Esophagus squamous epithelium (tissue), 5 donors: ENCODE results near the gene GPC5. TPM values are rescaled to one million over a fixed set of nuclear protein-coding genes. Genes with fewer than 3 reads are reported as not detected.

Source experiments
- DNase-seq: peaks from one replicate; lab custom pipeline; 2025; lab: John Stamatoyannopoulos, UW
- H3K27ac ChIP-seq, 4 donors: fragments of 200-600 bp; sonication (generic); one replicate each; pipeline ENCODE4 v1.5.1; 2016 to 2019; ENCODE audit warnings: mild to moderate bottlenecking in 1 of 4
- H3K27me3 ChIP-seq, 4 donors: fragments of 200-600 bp; sonication (generic); 1 replicate in 3 of 4; 2 replicates in 1 of 4; pipeline versions ENCODE4 v1.5.1 to v1.6.0; 2017 to 2021; ENCODE audit warnings: antibody characterized with exemption in 1 of 4
- H3K36me3 ChIP-seq, 3 donors: fragments of 200-600 bp; sonication (generic); one replicate each; pipeline ENCODE4 v1.5.1; 2016 to 2019
- H3K4me1 ChIP-seq, 3 donors: fragments of 200-600 bp; sonication (generic); one replicate each; pipeline ENCODE4 v1.5.1; 2017 to 2019
- H3K4me3 ChIP-seq, 4 donors: fragments of 200-600 bp; sonication (generic); 1 replicate in 3 of 4; 2 replicates in 1 of 4; pipeline ENCODE4 v1.5.1; 2016 to 2019; ENCODE audit warnings: mild to moderate bottlenecking in 2 of 4, moderate library complexity in 1 of 4
- H3K9me3 ChIP-seq, 3 donors: fragments of 200-600 bp; sonication (generic); one replicate each; pipeline ENCODE4 v1.5.1; 2016 to 2019
- POLR2A ChIP-seq, 4 donors: fragments of 450-650 bp; IDR thresholded peaks; one replicate each; pipeline ENCODE4 v1.6.1; 2017; ENCODE audit warnings: antibody characterized with exemption in 4 of 4, mild to moderate bottlenecking in 4 of 4, moderate library complexity in 3 of 4
- WGBS, 2 donors: methylation state at CpG; one replicate each; pipeline ENCODE4 v1.1.5; 2018; 5-methylcytosine and 5-hydroxymethylcytosine counted together
- intact Hi-C: fragments of 100-400 bp; cut with DNase I; formaldehyde crosslinking; loops from one replicate; pipeline ENCODE4 v1.15.0; 2022
- total RNA-seq, 4 donors: library from RNA; depleted of rRNA; stranded (reverse); fragments of >200 nt; gene quantifications; one replicate each; pipeline ENCODE4 v1.1.0, GENCODE V29; 2016
- TF ChIP-seq, protein P1 (sequence below), 6 experiments: fragments of 450-650 bp in 4 of 6; fragments of 200-600 bp in 2 of 6; sonication (generic) in 2 of 6; IDR thresholded peaks; one replicate each; pipeline ENCODE4 v1.5.1; 2016 to 2019; ENCODE audit warnings: antibody characterized with exemption in 6 of 6, mild to moderate bottlenecking in 4 of 6, moderate library complexity in 4 of 6
- donor health status: DM: yes; HTN: yes; CAD: no.

Gene GPC5
- total RNA-seq, 4 donors from 2014 or later: not detected

DNA sequence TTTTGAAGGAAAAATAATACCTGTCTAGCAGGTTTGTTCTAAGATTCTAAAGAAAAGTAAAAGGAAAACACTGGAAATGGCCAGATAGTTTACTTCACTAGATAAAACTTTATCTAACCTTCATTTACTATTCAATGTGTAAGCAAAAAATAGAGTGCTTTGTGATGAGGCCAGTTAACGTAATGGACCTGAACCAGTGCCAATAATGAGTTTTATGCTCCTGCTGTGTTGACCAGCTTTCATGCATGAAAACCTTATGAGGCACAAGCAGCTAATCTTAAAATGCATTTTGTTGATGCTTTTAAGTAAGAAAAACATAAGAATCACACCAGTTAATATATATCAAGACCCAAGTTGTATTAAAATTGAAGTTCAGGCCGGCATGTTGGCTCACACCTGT, 1211.0 kb downstream of the GPC5 start:
- no peaks in the 10 kb centered on the region for H3K27me3 ChIP-seq
- H3K4me1 ChIP-seq: no peaks in the 10 kb centered on the region
- no peaks in the 10 kb centered on the region for H3K36me3 ChIP-seq
- TF ChIP-seq, protein P1, sequence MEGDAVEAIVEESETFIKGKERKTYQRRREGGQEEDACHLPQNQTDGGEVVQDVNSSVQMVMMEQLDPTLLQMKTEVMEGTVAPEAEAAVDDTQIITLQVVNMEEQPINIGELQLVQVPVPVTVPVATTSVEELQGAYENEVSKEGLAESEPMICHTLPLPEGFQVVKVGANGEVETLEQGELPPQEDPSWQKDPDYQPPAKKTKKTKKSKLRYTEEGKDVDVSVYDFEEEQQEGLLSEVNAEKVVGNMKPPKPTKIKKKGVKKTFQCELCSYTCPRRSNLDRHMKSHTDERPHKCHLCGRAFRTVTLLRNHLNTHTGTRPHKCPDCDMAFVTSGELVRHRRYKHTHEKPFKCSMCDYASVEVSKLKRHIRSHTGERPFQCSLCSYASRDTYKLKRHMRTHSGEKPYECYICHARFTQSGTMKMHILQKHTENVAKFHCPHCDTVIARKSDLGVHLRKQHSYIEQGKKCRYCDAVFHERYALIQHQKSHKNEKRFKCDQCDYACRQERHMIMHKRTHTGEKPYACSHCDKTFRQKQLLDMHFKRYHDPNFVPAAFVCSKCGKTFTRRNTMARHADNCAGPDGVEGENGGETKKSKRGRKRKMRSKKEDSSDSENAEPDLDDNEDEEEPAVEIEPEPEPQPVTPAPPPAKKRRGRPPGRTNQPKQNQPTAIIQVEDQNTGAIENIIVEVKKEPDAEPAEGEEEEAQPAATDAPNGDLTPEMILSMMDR (IDR thresholded peaks at IDR 0.05): no peak
- TF ChIP-seq POLR2A (IDR thresholded peaks at IDR 0.05): no peak
- no peaks in the 10 kb centered on the region for H3K9me3 ChIP-seq
- 52 to 59% methylated on average over 2 of the region's 2 CpGs for whole genome bisulfite sequencing, 2 donors
- no peak for DNase-seq
- intact Hi-C loops: no loop called here
- no peak overlapping the region for H3K4me3 ChIP-seq
- H3K27ac ChIP-seq: no peak overlapping the region

DNA sequence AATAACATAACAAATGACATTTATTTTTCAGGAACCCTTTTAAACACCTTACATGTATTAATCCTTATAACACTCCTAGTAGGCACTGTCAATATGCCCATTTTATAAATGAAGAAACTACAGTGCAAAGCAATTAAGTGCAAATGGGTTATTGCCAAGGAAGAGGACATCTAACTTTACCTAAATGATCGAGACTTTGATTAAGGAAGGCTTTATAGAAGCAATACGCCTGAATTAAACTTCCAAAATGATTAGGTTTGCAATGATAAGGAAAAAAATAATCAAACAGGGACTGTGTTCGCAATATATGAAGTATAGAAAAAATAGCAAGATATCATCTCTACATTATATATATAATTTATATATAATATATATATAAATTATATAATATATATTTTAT, 1214.5 kb downstream of the GPC5 start:
- no peak overlapping the region for H3K27ac ChIP-seq
- no peaks in the 10 kb centered on the region for H3K9me3 ChIP-seq
- intact Hi-C loops: no loop called here
- H3K4me1 ChIP-seq: no peaks in the 10 kb centered on the region
- 85% methylated on average over 3 of the region's 3 CpGs for WGBS, 2 donors
- TF ChIP-seq, protein P1 (IDR thresholded peaks at IDR 0.05): no peak
- TF ChIP-seq POLR2A (IDR thresholded peaks at IDR 0.05): no peak
- DNase-seq: no peak
- no peak overlapping the region for H3K4me3 ChIP-seq
- no peaks in the 10 kb centered on the region for H3K36me3 ChIP-seq
- H3K27me3 ChIP-seq: no peaks in the 10 kb centered on the region

DNA sequence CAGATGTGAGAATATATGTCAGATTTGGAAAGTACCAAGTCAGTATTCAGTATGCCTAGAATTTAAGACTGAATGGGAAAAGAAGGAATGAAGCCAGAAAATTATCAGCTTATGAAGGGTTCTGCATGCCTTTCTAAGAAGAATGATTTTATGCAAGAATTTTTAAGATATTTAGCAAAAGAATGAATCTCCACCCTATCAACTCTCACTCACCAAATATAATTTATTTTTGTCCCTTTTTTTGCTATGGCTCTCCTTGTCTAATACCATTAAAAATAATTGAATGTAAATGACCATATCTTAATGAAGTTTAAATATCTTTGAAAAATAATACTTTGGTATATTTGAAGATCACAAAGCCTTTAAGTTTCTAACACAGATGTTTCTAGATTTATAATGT, 1215.5 kb downstream of the GPC5 start:
- no peak overlapping the region for H3K27ac ChIP-seq
- H3K4me1 ChIP-seq: no peaks in the 10 kb centered on the region
- intact Hi-C loops: no loop called here

DNA sequence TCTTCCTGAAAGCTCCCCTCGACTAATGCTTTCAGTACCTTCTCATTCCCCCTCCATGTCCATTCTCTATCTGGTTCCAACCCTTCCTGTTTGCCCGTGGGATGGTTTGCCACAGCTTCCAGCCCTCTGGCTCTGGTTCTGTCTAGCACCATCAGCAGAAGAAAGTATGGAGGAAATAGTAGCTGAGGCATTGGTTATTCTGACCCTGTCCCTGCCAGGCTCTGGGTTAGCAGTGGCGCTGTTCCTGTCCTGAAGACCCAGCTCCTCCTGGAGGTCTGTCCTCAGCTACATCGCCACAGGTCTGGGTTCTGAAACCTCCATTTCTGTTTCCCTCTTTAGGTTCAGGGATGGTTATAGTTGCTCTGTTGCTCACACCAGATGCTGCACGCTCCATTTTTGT, 1223.6 kb downstream of the GPC5 start:
- Histone ChIP-seq H3K4me3 (no peak overlapping the region), H3K9me3 (no peaks in the 10 kb centered on the region), H3K36me3 (no peaks in the 10 kb centered on the region), H3K27ac (no peak overlapping the region), H3K4me1 (no peaks in the 10 kb centered on the region), H3K27me3 (no peaks in the 10 kb centered on the region)
- TF ChIP-seq, protein P1 (IDR thresholded peaks at IDR 0.05): no peak
- no peak for TF ChIP-seq POLR2A (IDR thresholded peaks at IDR 0.05)
- DNase-seq: no peak
- 73 to 89% methylated on average over 4 to 5 of the region's 5 CpGs for whole genome bisulfite sequencing, 2 donors
- intact Hi-C loops: no loop called here

More for the DNA sequence above, 1215.5 kb downstream of the GPC5 start:
- Histone ChIP-seq H3K36me3 (no peaks in the 10 kb centered on the region), H3K27me3 (no peaks in the 10 kb centered on the region), H3K9me3 (no peaks in the 10 kb centered on the region), H3K4me3 (no peak overlapping the region)
- no peak for DNase-seq
- TF ChIP-seq, protein P1 (IDR thresholded peaks at IDR 0.05): no peak
- no peak for TF ChIP-seq POLR2A (IDR thresholded peaks at IDR 0.05)

DNA sequence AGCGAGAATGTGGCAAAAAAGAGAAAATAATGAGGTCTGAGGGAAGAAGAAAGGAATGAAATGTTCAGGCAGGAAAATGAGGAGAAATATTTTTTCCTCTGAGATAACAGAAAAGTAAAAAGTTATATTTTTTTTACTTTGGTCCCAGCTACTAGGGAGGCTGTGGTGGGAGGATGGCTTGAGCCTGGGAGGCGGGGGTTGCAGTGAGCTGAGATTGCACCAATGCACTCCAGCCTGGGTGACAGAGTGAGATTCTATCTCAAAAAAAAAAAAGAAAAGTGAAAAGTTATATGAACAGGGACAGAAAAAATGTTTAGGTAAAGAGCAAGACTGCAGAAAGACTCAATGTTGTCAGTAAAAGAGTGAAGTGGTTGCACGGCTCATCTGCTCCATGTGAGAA, 1224.5 kb downstream of the GPC5 start:
- H3K9me3 ChIP-seq: no peaks in the 10 kb centered on the region
- H3K36me3 ChIP-seq: no peaks in the 10 kb centered on the region
- H3K4me1 ChIP-seq: no peaks in the 10 kb centered on the region
- no peaks in the 10 kb centered on the region for H3K27me3 ChIP-seq
- no peak overlapping the region for H3K4me3 ChIP-seq
- WGBS, 2 donors: 69 to 70% methylated on average over 3 of the region's 3 CpGs
- no peak for DNase-seq
- TF ChIP-seq POLR2A (IDR thresholded peaks at IDR 0.05): no peak
- TF ChIP-seq, protein P1 (IDR thresholded peaks at IDR 0.05): no peak
- no peak overlapping the region for H3K27ac ChIP-seq
- intact Hi-C loops: no loop called here
